ENCODE results near the gene RSKR.
"Not testable (repeated sequence)": the region's sequence is repeated elsewhere in the genome, so short reads cannot be mapped to it uniquely, and the experiment has no call there.

RSKR gene

GRCh38 chr17:28622186-28622585, 8.2 kb upstream of the RSKR start:
- no peak for DNase-seq

GRCh38 chr17:28620010-28620409, 6.0 kb upstream of the RSKR start:
- no peak for DNase-seq

GRCh38 chr17:28618464-28618863, 4.5 kb upstream of the RSKR start:
- DNase-seq = no peak

GRCh38 chr17:28616281-28616680, 2.3 kb upstream of the RSKR start:
- DNase-seq = no peak

GRCh38 chr17:28615260-28615940, 1.4 kb upstream of the RSKR start:
- no peak for DNase-seq

- DNase-seq = peak; percentile 47
Observed at GRCh38 chr17:28612936-28613872, 781 bp downstream of the RSKR start.

GRCh38 chr17:28612531-28612930, 1.5 kb downstream of the RSKR start:
- DNase-seq = no peak

GRCh38 chr17:28610376-28610775, 3.6 kb downstream of the RSKR start:
- no peak for DNase-seq

GRCh38 chr17:28604031-28604430, 10.0 kb downstream of the RSKR start:
- not testable (repeated sequence) for DNase-seq

- peak; percentile 67 for DNase-seq
Observed at GRCh38 chr17:28599311-28600184, 14.4 kb downstream of the RSKR start.

GRCh38 chr17:28598799-28599310, 15.1 kb downstream of the RSKR start, which contains the start of gene SPAG5:
SPAG5 (minus strand) TSS chr17:28599025; CDS start chr17:28598946, 79 bp downstream.
- DNase-seq = peak; percentile 95

- DNase-seq = no peak
Observed at GRCh38 chr17:28598389-28598788, 15.6 kb downstream of the RSKR start.

GRCh38 chr17:28597606-28598383, 16.2 kb downstream of the RSKR start:
- DNase-seq = no peak

GRCh38 chr17:28592260-28592659, 21.7 kb downstream of the RSKR start:
- no peak for DNase-seq

- DNase-seq = no peak
Observed at GRCh38 chr17:28585851-28586250, 28.1 kb downstream of the RSKR start.

- DNase-seq = no peak
Observed at GRCh38 chr17:28584434-28584833, 29.6 kb downstream of the RSKR start.

- no peak for DNase-seq
Observed at GRCh38 chr17:28582513-28582912, 31.5 kb downstream of the RSKR start.

- no peak for DNase-seq
Observed at GRCh38 chr17:28580959-28581358, 33.0 kb downstream of the RSKR start.

GRCh38 chr17:28579526-28579925, 34.5 kb downstream of the RSKR start:
- no peak for DNase-seq

- DNase-seq = no peak
Observed at GRCh38 chr17:28578246-28579195, 35.5 kb downstream of the RSKR start.

- DNase-seq = no peak
Observed at GRCh38 chr17:28577466-28577824, 36.5 kb downstream of the RSKR start.
